Islet precursor cell (in vitro differentiated cells): ENCODE data around the gene ZNF236.

Experiments used
- DNase-seq: peaks from one replicate; pipeline ENCODE4 v3.0.0-alpha.2; 2018

Gene ZNF236

GRCh38 chr18:76977684-76978232, 155.4 kb downstream of the ZNF236 start:
- peak; percentile 29 for DNase-seq

- peak; percentile 28 for DNase-seq
Observed at GRCh38 chr18:76978616-76979015, 156.3 kb downstream of the ZNF236 start.

GRCh38 chr18:76979111-76979751, 156.9 kb downstream of the ZNF236 start:
- peak; percentile 37 for DNase-seq

DNA sequence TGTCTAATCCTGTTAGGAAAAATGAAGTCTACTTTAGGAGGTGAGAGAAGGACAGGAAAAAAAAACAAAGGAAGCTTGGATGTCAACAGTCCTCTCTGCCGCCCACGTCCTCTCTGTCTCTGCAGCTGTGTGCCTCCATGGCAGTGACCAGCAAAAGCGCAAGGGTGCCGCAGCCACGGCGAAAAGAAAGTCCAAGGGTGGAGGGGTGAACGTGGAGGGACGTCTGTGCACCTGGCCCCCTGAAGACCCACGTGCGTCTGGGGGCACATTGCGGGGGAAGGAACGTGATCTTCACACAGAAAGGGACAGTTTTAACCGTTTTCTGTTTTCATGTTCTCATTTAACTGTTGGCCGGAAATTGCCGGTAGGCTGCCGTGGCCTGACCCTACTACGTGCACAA, 157.5 kb downstream of the ZNF236 start:
- peak; percentile 19 for DNase-seq

GRCh38 chr18:76980663-76981395, 158.5 kb downstream of the ZNF236 start:
- DNase-seq = peak; percentile 40

DNA sequence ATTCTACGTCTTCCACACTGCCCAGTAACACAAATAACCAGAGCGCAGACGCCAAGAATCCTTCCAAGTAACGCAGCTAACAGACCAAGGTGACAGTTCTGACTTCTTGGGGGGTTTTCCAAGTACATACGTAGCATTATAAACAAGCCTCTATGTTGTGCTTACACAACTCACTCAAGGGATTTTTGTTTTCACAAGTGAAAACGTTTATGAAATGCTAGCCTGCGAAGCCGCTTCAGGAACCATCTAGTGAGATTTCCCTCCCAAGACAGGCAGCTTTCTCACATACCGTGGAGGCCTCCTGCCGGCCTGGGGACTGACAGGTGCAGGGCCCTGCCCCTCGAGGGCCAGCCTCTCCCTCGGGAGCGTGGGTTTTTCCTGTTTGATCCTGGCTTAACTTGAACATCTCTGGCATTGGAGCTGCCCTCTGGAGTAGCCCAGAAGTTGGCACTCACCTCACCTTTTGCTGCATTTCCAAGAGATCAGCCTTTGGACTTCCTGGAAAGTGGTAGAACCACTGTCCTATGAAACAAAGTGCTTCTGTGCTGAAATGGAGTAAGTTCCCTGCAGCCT, 159.1 kb downstream of the ZNF236 start:
- peak; percentile 37 for DNase-seq

DNA sequence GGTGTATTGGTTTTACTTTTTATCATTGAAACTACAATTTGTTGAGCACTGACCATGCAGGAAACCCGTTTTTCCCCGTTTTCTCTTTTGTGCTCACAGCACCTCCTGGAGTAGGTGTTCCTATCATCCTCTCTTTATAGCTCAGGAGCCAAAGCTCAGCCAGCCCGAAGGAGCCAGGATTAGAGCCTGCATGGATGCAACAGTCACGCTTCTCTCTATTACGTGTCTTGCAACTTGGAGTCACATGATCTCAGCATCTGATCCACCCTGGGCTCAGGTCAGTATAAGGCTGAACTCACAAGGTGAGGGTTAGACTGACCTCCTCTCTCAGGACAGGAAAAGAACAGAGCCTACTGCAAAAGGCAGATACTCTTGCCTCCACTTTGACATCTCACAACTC, 159.7 kb downstream of the ZNF236 start:
- peak; percentile 29 for DNase-seq

- peak; percentile 95 for DNase-seq
Observed at GRCh38 chr18:76982841-76983583, 160.7 kb downstream of the ZNF236 start.

- peak; percentile 39 for DNase-seq
Observed at GRCh38 chr18:76983613-76984051, 161.3 kb downstream of the ZNF236 start.

GRCh38 chr18:76984193-76985155, 162.1 kb downstream of the ZNF236 start:
- DNase-seq = peak; percentile 42

GRCh38 chr18:76985156-76985950, 163.0 kb downstream of the ZNF236 start:
- peak; percentile 46 for DNase-seq

DNA sequence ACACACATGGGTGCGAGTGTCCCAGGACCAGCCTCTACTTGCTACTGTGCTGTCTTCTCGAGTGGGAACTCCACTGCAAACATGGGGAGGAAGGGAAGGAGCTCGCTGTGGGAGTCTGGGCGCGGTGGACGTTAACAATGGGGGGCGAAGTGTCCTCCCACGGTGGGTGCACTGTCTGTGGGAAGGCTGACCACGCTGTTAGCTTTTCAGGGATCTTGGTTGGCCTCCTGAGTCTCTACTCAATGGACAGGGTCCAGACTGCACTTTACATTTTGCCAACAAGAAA, 163.5 kb downstream of the ZNF236 start:
- DNase-seq = no peak

GRCh38 chr18:76986406-76986805, 164.0 kb downstream of the ZNF236 start:
- no peak for DNase-seq

- DNase-seq = peak; percentile 46
Observed at GRCh38 chr18:76988031-76988826, 165.9 kb downstream of the ZNF236 start.

- DNase-seq = peak; percentile 24
Observed at GRCh38 chr18:76988827-76989646, 166.7 kb downstream of the ZNF236 start.

- no peak for DNase-seq
Observed at GRCh38 chr18:76989647-76990190, 167.4 kb downstream of the ZNF236 start.

- DNase-seq = peak; percentile 12
Observed at GRCh38 chr18:76990343-76991020, 168.1 kb downstream of the ZNF236 start.

- DNase-seq = no peak
Observed at GRCh38 chr18:76991021-76991688, 168.8 kb downstream of the ZNF236 start.
